Right renal cortex interstitium (tissue), 3 donors: ENCODE measurements around the gene PHF11. TPM values are rescaled to one million over a fixed set of nuclear protein-coding genes. Genes with fewer than 3 reads are reported as not detected.

Source experiments
- polyA plus RNA-seq, 3 donors: library from polyadenylated mRNA; unstranded; fragments of 120-200 nt; gene quantifications; one replicate each; pipeline ENCODE4 v1.2.1, GENCODE V29; 2013; ENCODE audit not compliant: insufficient read length in 3 of 3

PHF11 gene
- polyA plus RNA-seq, 3 donors, result 30.1 to 34.8 (median 31.9) TPM

Other genes starting within 250 kb of the PHF11 start
- gene CDADC1, start 248.0 kb upstream of the PHF11 start, polyA plus RNA-seq, result 10 to 100 TPM; 13.7 to 15.1 (median 14.8) TPM
- 10 to 100 TPM; 13.1 to 20.4 (median 19.7) TPM for gene CAB39L, start 51.9 kb upstream of the PHF11 start, polyA plus RNA-seq
- gene SETDB2, start 51.7 kb upstream of the PHF11 start, polyA plus RNA-seq, result 10 to 100 TPM; 20.6 to 22.7 (median 21.9) TPM
- 10 to 100 TPM; 38.4 to 45.1 (median 43.0) TPM for gene RCBTB1, start 89.6 kb downstream of the PHF11 start, polyA plus RNA-seq
- gene ARL11, start 132.6 kb downstream of the PHF11 start, polyA plus RNA-seq, result under 1 TPM; 0.28 to 0.49 (median 0.44) TPM
- 10 to 100 TPM; 49.8 to 61.6 (median 54.5) TPM for gene EBPL, start 195.5 kb downstream of the PHF11 start, polyA plus RNA-seq